ENCODE data around the gene CCL15.
A peak's percentile ranks its signal among the peaks of the same experiment; 100 is the strongest.
"Not testable (repeated sequence)": the region's sequence is repeated elsewhere in the genome, so short reads cannot be mapped to it uniquely, and the experiment has no call there.

CCL15 gene

DNA sequence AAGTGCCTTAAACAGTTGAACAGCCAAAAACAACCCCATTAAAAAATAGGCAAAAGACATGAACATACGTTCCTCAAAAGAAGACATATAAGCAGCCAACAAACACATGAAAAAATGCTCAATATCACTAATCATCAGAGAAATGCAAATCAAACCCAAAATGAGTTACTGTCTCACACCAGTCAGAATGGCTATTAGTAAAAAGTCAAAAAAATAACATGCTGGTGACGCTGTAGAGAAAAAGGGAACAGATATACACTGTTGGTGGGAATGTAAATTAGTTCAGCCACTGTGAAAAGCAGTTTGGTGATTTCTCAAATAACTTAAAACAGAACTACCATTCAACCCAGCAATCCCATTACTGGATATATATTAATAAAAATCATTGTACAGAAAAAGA is 6.0 kb downstream of the CCL15 start:
- not testable (repeated sequence) for FAIRE-seq

GRCh38 chr17:35991075-35991474 is 10.3 kb downstream of the CCL15 start:
- FAIRE-seq, result no peak
- DNase-seq (ENCODE audit: low spot score), result no peak

More for the DNA sequence above, 6.0 kb downstream of the CCL15 start:
- DNase-seq (ENCODE audit: low spot score), result not testable (repeated sequence)

DNA sequence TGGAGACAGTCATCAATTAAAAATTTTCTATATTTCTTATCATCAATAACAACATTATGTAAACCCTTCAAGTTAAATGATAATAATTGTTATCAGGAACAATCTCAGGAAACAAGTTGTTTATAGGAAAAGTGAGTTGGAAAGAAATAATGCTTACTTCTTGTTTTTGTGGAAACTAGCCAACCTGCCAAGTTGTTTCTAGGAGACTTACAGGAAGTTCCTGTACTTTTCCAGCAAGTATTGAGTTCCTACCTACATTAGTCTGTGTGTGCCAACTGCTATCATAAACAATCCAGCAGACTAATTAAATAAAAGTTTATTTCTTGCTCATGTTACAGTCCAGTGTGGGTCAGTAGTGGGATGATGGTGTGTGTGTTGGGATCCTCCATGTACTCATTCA is 13.2 kb downstream of the CCL15 start:
- DNase-seq (ENCODE audit: low spot score), result no peak
- FAIRE-seq, result no peak

DNA sequence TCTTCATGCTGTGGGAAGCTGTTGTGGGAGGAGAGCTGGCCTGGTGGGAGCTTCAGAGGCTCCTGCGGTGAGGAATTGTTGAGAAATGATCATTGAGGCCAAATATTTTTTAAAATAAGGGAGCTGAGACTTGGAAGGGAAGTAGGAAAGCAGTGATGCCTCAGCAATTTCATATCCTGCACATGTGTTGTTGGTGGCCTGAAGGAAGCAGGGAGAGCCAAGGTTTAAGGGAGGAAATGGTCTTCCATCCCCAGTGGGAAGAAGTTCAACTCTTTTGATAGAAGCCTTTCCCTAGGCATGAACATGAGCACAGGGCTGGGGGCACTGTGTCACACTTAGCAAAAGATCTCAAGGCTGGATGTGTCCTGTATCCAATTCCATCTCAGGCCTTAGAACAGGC is 14.7 kb downstream of the CCL15 start, which contains the start of gene CCL14:
Gene CCL14 (minus strand): TSS at position 87 of the 400 bp plus-strand sequence. CDS start 80 bp downstream, at position 7.
- no peak for FAIRE-seq
- DNase-seq (ENCODE audit: low spot score), result no peak

- DNase-seq (ENCODE audit: low spot score), result no peak
- no peak for FAIRE-seq
These were observed 17.2 kb downstream of the CCL15 start for GRCh38 chr17:35984140-35984539.

DNA sequence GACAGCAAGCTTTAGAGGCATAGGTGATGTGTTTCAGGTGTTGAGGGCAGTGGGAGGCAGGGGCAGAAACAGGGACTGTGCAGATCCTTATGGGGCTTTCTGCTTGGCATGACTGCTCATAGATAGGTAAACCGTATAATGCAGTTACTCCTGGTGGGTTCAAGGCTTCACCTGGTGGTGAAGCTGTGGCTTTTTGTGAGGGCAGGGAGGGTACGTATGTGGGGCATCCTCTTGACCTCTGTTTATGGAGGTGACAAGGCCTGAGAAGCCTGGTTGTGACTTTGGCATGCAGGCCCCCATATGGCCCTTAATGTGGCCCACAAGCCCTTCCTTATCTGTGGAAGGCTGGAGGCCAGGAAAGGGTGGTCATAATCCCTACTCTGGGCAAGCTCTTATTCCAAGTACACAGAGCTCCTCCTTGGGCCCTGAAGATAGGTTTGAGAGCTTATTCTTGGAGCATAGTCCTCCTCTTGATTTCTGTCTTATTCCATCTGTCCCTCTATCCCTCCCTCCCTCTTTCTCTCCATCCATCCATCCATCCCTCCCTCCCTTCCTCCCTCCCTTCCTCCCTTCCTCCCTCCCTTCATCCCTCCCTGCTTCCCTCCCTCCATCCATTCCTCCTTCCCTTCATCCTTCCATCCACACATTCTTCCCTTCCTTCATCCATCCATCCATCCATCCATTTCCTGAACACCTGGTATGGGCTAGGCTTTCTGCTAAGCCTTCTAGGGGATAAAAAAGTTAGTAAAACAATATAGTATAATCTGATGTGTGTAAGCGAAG is 18.8 kb downstream of the CCL15 start:
- DNase-seq (ENCODE audit: low spot score), result no peak
- no peak for FAIRE-seq

- DNase-seq (ENCODE audit: low spot score) (no peak), FAIRE-seq (no peak)
These were observed 19.4 kb downstream of the CCL15 start for GRCh38 chr17:35981908-35982330.

- FAIRE-seq (no peak), DNase-seq (ENCODE audit: low spot score) (no peak)
These were observed 20.1 kb downstream of the CCL15 start, which contains the start of gene CCL16 for GRCh38 chr17:35981246-35981645. TSS of gene CCL16 (minus strand) at chr17:35981497. CDS start at chr17:35981420, 77 bp downstream.

GRCh38 chr17:35978346-35978745 is 23.0 kb downstream of the CCL15 start:
- no peak for DNase-seq (ENCODE audit: low spot score)
- no peak for FAIRE-seq

DNA sequence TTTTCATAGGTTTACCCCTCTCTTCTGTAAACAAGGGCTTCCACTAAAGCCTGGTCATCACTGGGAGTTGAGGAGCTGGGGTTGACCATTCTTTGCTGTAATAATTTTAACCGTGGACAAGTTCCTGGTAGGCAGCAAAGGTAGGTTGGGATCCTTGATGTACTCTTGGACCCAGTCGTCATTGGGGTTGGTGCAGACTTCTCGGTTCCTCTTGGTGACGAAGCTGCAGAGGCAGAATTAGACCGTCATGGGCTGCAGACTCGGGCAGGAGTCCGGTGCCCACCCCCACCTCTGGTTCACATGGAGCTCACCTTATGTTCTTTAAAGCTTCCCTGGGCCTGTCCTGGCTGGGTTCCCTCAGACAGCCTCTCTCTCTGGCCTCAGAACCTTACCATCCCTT is 23.8 kb downstream of the CCL15 start:
- FAIRE-seq, result no peak
- no peak for DNase-seq (ENCODE audit: low spot score)

GRCh38 chr17:35973333-35974260 is 27.8 kb downstream of the CCL15 start:
- no peak for FAIRE-seq
- DNase-seq (ENCODE audit: low spot score), result no peak

GRCh38 chr17:35972945-35973332 is 28.4 kb downstream of the CCL15 start:
- DNase-seq (ENCODE audit: low spot score) (no peak), FAIRE-seq (no peak)

GRCh38 chr17:35972535-35972934 is 28.8 kb downstream of the CCL15 start:
- DNase-seq (ENCODE audit: low spot score) (no peak), FAIRE-seq (no peak)

- DNase-seq (ENCODE audit: low spot score) (no peak), FAIRE-seq (no peak)
These were observed 29.3 kb downstream of the CCL15 start for GRCh38 chr17:35972066-35972465.

DNA sequence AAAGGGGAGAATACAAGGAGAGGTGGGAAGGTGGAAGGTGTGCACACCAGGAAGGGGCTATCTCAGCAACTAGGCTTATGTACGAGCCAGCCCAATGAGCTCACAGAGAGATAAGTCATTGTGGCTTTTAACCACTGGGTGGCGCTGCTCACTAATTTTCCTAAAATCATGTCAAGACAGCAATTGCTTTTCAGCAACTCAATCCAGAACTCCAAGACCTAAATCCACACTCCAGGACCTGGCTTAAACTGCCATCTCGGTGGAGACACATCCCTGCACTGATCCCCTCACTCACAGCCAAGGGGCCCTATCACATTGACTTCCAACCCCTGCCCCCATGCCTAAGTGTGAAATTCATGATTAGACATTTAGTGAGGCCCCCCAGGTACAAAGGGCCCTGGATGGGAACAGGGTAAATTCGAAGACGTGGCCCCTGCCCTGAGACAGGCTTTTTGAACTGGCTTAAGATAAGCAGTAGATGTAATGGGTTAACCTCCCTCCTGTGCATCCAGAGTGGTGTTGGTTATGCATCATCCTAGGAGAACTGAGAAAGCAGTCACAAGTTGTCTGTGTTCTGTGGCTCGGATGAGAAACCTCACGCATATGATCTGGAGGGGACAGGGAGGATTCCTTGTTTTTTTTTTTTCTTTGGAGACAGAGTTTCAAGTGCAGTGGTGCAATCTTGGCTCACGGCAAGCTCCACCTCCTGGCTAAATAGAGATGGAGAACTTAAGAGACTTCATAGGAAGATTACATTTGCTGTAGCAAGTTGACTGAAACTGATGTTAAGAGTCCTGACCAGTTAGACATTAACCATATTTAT is 31.6 kb downstream of the CCL15 start:
- FAIRE-seq (no peak), DNase-seq (ENCODE audit: low spot score) (peak; percentile 31)

DNA sequence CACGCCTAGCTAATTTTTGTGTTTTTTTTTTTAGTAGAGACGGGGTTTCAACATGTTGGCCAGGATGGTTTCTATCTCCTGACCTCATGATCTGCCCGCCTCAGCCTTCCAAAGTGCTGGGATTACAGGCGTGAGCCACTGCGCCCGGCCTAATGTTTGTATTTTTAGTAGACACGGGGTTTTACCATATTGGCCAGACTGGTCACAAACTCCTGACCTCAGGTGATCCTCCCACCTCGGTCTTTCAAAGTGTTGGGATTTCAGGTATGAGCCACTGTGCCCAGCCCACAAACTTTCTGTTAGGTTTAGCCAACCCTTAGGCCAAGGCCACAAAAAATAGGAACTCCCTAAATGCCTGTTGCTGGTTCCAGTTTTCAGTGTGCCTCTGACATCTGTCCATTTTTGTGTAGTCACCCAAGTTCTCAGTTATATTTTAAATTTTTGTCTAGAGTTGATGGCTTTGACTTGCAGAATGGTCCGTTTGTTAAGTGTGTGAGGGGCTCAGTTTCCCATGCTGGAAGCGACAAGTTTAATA is 32.8 kb downstream of the CCL15 start:
- FAIRE-seq (no peak), DNase-seq (ENCODE audit: low spot score) (no peak)

DNA sequence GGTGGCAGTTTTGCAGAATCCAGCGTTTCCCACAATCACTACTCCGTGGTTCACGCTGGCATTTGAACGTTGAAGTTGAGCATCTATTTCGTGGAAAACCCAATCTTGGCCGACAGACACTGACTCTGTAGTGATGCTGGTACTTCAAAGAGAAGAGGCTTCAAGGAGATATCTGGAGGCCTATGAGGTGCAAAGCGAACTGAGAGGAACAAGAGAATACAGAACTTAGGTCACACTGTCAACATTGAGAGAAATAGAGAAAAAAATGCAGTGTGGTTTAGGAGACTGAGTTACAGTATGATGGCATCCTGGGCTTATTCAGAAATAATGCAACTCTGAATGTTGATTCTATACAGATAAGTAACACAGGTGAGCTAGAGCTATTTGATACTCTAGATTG is 36.1 kb downstream of the CCL15 start:
- FAIRE-seq, result no peak
- DNase-seq (ENCODE audit: low spot score), result no peak

DNA sequence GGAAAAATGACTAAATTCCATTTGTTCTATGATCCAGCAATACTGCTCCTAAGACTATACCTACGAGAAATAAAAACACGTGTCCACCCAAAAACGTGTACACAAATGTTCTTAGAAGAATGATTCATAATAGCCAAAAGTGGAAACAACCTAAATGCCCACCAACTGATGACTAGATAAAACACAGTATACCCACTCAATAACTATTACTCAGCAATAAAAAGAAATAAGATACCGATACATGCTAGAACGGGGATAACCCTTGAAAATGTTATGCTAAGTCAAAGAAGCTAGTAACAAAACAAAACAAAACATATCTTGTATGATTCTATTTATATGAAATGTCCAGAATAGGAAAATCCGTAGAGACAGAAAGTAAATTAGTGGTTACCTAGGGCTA is 37.7 kb downstream of the CCL15 start:
- FAIRE-seq, result no peak
- DNase-seq (ENCODE audit: low spot score), result no peak

DNA sequence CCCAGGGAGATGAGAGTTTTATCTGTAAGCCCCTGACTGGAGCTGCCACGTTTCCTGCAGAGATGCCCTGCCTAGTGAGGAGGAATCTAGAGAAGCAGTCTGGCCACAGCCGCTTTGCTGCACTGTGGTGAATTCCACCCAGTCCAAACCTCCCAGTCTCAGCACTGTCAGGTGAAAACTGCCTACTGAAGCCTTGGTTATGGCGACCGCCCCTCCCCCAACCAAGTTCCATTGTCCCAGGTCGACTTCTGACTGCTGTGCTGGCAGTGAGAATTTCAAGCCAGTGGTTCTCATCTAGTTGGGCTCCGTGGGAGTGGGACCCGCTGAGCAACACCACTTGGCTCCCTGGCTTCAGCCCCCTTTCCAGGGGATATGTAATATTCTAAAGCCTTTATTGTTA is 47.6 kb downstream of the CCL15 start:
- DNase-seq (ENCODE audit: low spot score) (no peak), FAIRE-seq (no peak)

DNA sequence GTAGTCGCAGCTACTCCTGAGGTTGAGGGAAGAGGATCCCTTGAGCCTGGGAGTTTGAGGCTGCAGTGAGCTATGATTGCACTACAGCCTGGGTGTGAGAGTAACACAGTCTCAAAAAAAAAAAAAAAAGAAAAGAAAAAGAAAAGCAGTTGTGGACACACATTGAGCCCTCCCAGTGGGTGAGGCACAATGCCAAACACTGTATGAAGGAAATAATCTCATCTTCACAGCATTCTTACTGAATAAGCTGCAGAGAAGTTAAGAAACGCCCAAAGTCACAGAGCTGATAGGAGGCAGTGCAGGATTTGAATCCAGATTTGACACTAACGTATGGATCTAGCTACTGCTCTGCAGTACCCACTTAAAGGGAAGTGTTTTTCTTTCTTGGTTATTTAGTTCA is 52.0 kb downstream of the CCL15 start:
- FAIRE-seq, result no peak
- DNase-seq (ENCODE audit: low spot score), result no peak

GRCh38 chr17:35948092-35948491 is 53.3 kb downstream of the CCL15 start:
- DNase-seq (ENCODE audit: low spot score) (no peak), FAIRE-seq (no peak)

All from RCC 7860 (cell line).